DND-41 (cell line): ENCODE results near the gene SRL.

ENCODE experiments used
- EZH2 ChIP-seq: IDR thresholded peaks from 3 replicates; pipeline ENCODE4 v1.6.1; 2012; ENCODE audit warnings: borderline replicate concordance, low read depth, mild to moderate bottlenecking, moderate library complexity, low read length, inconsistent platforms; ENCODE audit not compliant: severe bottlenecking
- TF ChIP-seq, protein P1 (sequence below): IDR thresholded peaks from 2 replicates; pipeline ENCODE4 v1.5.1; 2012; ENCODE audit warnings: borderline replicate concordance, low read length, moderate library complexity, mild to moderate bottlenecking; ENCODE audit not compliant: poor library complexity, severe bottlenecking; ENCODE audit errors: extremely low read depth

DNA sequence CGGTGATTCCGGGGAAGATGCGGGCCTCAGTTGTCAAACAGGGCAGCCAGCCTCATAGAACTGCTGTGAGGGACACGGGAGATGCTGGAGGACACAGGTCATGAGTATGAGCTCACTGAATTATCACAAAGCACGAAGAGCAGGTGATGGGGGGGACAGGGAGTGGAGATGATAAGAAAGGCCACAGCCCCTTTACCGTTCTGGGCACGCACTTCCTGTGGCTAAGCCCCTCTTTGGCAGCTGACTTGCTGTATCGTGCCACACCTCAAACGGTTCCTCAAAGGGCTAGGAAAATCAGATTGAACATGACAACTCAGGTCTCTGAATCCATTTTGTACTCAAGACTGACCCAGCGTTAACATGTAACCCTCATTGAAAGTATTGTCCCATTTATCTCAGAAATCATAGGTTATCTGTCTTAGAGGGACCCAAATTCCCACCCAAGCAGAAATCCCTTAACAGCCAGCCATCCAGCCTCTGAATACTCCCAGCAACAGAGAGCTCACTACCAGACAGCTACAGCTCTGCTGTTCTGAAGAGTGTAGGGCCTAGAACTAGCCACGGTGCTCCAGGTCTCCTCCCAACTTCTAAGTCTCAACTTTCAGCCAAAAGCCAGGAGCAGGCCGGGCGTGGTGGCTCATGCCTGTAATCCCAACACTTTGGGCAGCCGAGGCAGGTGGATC, 5.0 kb upstream of the SRL start:
- TF ChIP-seq, protein P1, sequence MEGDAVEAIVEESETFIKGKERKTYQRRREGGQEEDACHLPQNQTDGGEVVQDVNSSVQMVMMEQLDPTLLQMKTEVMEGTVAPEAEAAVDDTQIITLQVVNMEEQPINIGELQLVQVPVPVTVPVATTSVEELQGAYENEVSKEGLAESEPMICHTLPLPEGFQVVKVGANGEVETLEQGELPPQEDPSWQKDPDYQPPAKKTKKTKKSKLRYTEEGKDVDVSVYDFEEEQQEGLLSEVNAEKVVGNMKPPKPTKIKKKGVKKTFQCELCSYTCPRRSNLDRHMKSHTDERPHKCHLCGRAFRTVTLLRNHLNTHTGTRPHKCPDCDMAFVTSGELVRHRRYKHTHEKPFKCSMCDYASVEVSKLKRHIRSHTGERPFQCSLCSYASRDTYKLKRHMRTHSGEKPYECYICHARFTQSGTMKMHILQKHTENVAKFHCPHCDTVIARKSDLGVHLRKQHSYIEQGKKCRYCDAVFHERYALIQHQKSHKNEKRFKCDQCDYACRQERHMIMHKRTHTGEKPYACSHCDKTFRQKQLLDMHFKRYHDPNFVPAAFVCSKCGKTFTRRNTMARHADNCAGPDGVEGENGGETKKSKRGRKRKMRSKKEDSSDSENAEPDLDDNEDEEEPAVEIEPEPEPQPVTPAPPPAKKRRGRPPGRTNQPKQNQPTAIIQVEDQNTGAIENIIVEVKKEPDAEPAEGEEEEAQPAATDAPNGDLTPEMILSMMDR = no peak
- no peak for TF ChIP-seq EZH2
